OCI-M2 (cell line): ENCODE results near the gene PRR7.

ENCODE experiments used
- DNase-seq: peaks from one replicate; lab custom pipeline; 2025; ENCODE audit not compliant: unreplicated experiment; lab: John Stamatoyannopoulos, UW

Gene PRR7

DNA sequence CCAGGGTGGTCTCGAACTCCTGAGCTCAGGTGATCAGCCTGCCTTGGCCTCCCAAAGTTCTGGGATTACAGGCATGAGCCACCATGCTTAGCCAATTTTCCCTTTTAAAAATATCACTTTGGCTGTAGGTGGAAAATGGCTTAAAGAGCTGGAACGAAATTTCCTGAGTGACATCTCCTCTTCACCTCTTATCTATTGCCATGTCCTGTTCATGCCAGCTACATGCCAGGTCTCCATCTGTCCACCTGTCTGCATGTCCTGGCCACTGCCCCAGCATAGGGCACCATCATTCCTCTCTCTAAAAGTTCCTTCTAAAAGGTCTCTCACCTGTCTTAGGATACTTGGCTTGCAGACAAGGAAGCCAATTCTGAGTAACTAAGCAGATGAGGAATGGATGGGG, 22.9 kb upstream of the PRR7 start:
- DNase-seq: no peak

DNA sequence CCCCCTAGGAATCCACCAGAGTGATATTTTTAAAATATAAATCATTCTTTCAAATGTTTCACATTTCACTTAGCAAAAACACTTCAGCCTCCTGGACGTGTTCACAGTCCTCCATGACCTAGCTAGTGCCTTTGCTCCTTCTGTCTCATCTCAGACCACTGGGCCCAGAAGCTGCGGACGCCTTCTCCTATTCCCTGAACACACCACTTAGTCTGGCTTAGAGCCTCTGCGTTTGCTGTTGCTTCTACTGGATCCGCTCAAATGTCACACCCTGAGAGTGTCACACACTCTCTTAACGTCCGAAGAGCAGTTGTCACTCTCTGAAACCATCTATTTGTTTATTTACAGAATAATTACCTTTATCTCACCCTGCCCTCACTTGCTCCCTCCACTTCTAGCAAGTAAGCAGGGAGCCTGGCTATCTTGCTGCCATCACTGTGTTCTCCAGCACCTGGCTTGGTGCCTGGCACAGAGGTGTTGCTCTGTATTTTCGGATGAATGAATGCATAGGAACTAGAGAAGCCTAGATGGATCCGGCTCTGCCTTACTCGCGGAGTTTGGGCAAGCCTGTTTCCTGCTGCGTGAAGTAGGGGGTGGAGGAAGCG, 21.3 kb upstream of the PRR7 start:
- no peak for DNase-seq

- peak; percentile 96 for DNase-seq
Observed at GRCh38 chr5:177425801-177426565, 20.6 kb upstream of the PRR7 start.

- DNase-seq: no peak
Observed at GRCh38 chr5:177426566-177427210, 19.9 kb upstream of the PRR7 start, which contains the start of gene GRK6. GRK6 (plus strand) TSS chr5:177426676; CDS start chr5:177426846, 170 bp downstream.

DNA sequence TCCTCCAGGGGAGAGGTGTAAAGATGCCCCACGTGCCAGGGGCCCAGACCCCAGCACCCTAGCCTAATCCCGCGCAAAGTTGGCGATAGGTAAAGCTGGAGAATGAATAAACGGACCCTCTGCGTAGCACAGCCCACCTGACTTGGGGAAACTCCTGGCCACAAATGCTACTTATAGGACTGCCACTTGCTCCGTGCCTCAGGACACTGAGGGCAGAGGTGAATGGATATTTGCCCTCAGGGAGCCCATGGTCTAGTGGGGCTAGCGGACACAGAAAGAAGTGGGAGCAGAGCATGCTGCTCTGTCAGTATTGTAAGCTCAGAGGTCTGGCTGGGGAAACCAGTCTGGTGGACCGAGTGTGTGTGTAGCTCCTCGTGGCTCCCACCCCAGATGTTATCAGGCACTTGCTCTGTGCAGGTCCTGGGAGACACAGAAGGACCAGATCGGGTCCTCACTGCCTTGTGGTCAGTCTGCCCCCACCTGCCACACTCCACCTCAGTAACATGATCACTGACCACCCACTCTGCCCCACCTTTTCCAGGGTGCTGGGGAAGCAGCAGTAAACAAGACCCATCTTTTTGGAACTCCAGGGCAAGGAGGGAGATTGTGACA, 19.3 kb upstream of the PRR7 start:
- no peak for DNase-seq

DNA sequence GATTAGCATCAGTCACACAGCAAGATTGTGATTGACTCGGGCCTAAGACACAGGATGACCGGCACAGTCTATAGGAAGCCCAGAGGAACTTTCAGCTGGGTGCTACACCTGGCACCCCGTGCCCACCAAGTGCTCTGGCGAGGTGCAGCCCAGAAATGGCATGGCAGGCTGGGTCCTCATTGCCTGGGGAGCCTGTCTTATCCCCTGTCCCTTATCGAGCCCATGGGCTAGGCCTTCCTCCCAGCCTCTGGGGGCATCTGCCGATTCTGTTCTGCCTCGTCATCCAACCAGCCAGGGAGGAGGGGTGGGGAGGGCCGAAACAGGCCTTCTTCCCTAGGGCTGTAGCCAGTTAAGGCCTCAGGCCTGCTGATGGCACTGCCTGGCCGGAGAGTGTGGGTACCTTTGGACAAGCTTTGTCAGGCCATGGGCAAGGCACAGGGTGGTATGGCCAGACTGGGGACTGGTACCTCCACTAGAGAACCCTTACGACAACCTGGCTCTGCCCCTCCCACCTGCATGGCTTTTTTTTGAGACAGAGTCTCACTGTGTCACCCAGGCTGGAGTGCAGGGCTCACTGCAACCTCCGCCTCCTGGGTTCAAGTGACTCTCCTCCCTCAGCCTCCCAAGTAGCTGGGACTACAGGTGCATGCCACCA, 18.6 kb upstream of the PRR7 start:
- no peak for DNase-seq

GRCh38 chr5:177428574-177429217, 17.9 kb upstream of the PRR7 start:
- no peak for DNase-seq

DNA sequence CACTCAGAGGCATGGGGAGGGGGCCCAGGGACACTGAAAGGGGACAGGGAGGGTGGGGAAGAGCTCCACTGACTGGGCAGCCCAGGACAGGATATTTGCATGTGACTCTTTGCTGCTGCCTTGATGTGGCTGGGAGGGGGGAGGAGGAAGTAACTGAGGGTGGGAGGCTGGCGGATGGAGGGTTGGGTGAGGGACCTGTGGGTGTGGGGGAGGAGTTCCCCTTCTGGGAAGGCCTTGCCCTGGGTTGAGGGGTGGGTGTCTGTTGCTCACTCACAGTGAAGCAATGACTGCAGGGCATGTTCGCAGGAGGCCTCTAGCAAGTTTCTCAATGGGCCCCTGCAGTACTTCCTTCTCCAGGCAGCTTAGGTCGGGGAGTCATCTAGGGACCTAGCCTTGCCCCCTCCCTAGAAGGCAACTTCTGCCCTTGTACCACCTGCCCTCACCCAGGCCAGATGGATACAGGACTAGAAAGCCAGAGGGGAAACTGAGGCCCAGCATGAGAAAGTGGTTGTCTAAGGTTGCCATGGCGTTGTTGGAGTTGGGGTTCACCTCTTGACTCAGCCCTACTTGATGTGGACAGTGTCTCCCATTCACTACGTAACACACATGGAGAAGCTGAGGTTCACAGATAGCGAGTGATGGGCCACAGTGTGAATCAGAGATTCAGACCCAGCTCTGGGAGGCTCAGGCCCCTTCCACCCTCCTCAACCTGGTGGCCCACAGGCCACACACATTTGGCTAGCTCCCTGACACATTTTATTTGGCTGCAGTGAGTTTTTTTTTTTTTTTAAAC, 17.2 kb upstream of the PRR7 start:
- DNase-seq: no peak

- DNase-seq: no peak
Observed at GRCh38 chr5:177430140-177430951, 16.3 kb upstream of the PRR7 start.

- no peak for DNase-seq
Observed at GRCh38 chr5:177430972-177431316, 15.7 kb upstream of the PRR7 start.

- no peak for DNase-seq
Observed at GRCh38 chr5:177431317-177432142, 15.1 kb upstream of the PRR7 start.

- DNase-seq: no peak
Observed at GRCh38 chr5:177432143-177432838, 14.3 kb upstream of the PRR7 start.

DNA sequence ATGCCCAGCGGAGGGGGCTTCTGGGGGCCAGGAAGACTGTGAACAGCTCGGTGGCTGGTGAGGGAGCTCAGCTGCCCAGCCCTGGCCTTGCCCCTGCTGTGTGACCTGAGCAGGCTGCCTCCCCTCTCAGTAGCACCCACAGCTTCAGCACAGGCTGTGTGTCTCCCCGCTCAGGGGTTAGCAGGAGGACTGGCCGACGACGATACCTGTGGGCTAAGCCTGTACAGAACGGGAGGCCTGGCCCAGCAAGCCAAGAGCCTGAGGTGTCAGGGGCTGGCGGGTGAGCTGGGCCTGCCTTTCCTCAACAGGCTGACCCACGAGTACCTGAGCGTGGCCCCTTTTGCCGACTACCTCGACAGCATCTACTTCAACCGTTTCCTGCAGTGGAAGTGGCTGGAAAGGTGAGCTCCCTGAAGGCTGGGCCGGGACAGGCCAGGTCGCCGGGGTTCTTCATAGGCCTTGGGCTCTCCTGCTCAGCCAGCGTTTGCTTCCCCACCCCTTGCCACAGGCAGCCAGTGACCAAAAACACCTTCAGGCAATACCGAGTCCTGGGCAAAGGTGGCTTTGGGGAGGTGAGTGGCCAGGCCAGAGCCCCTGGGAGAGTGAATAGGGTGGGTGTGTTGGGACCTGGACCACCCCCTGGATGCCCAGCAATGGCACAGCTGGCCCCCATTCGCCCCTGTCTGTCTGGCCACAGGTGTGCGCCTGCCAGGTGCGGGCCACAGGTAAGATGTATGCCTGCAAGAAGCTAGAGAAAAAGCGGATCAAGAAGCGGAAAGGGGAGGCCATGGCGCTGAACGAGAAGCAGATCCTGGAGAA, 13.6 kb upstream of the PRR7 start:
- no peak for DNase-seq

GRCh38 chr5:177433658-177434217, 12.9 kb upstream of the PRR7 start:
- no peak for DNase-seq

- no peak for DNase-seq
Observed at GRCh38 chr5:177434437-177434836, 12.2 kb upstream of the PRR7 start.

- no peak for DNase-seq
Observed at GRCh38 chr5:177434942-177435738, 11.5 kb upstream of the PRR7 start.
